H1 (cell line): Measurements from ENCODE around the gene BTAF1. TPM values are rescaled to one million over a fixed set of nuclear protein-coding genes. Genes with fewer than 3 reads are reported as not detected.

Experiments
- CTCF ChIA-PET: fragments of 300-600 bp; sonication (Branson Sonifier 250); formaldehyde crosslinking; loops from one replicate; lab custom pipeline; 2021; ENCODE audit not compliant: partially characterized antibody; lab: Charles Lee
- POLR2A ChIA-PET: fragments of 300-600 bp; sonication (Branson Sonifier 250); formaldehyde crosslinking; loops from one replicate; lab custom pipeline; 2021; ENCODE audit warnings: inconsistent platforms; ENCODE audit not compliant: partially characterized antibody; lab: Charles Lee
- DNase-seq, 2 experiments: peaks; one replicate each; pipeline versions ENCODE4 v3.0.0 to v3.0.0-alpha.2; 2010 to 2022; ENCODE audit warnings: low spot score in 2 of 2, low read depth in 1 of 2, mixed read lengths in 1 of 2
- FAIRE-seq: peaks from 2 replicates; lab custom pipeline; 2011; peaks lifted over from hg19 to GRCh38; lab: Jason Lieb, UNC
- H2AFZ ChIP-seq: 2 replicates; pipeline ENCODE4 v1.8.1; 2012; ENCODE audit warnings: low read length, inconsistent platforms
- H2AK5ac ChIP-seq: 2 replicates; pipeline ENCODE4 v1.6.1; 2013; ENCODE audit warnings: low read depth, low read length
- H2BK120ac ChIP-seq: replicated peaks from 2 replicates; pipeline ENCODE3; 2013; ENCODE audit warnings: low read depth, low read length, inconsistent platforms
- H2BK12ac ChIP-seq: 2 replicates; pipeline ENCODE4 v1.6.1; 2013; ENCODE audit warnings: low read depth, low read length
- H2BK15ac ChIP-seq: 2 replicates; pipeline ENCODE4 v1.6.1; 2013; ENCODE audit warnings: low read length
- H2BK20ac ChIP-seq: 2 replicates; pipeline ENCODE4 v1.6.1; 2013; ENCODE audit warnings: low read length
- H2BK5ac ChIP-seq: 2 replicates; pipeline ENCODE4 v1.6.1; 2013; ENCODE audit warnings: low read depth, low read length
- H3K14ac ChIP-seq: 2 replicates; pipeline ENCODE4 v1.6.1; 2013; ENCODE audit warnings: inconsistent platforms; ENCODE audit not compliant: insufficient read length
- H3K18ac ChIP-seq: 2 replicates; pipeline ENCODE4 v1.6.1; 2013; ENCODE audit warnings: low read length; ENCODE audit errors: extremely low read depth
- H3K23ac ChIP-seq: 2 replicates; pipeline ENCODE4 v1.6.1; 2013; ENCODE audit warnings: inconsistent platforms; ENCODE audit not compliant: insufficient read length
- H3K23me2 ChIP-seq: 2 replicates; pipeline ENCODE4 v1.6.1; 2013; ENCODE audit warnings: low read depth, low read length
- H3K27ac ChIP-seq: 2 replicates; pipeline ENCODE4 v1.6.1; 2011; ENCODE audit warnings: low read depth, low read length, inconsistent platforms
- H3K27me3 ChIP-seq, 4 experiments: replicated peaks in 1 of 4; 1 replicate in 1 of 4; 2 replicates in 3 of 4; pipeline versions ENCODE4 v1.6.1 to v1.8.1; 2011 to 2013; ENCODE audit warnings: low read length in 3 of 4, mild to moderate bottlenecking in 3 of 4, inconsistent platforms in 2 of 4, mixed read lengths in 2 of 4, moderate library complexity in 1 of 4; ENCODE audit not compliant: control insufficient read depth in 3 of 4, insufficient read depth in 3 of 4; ENCODE audit errors: extremely low read depth in 1 of 4
- H3K36me3 ChIP-seq, 4 experiments: 2 replicates each; pipeline versions ENCODE4 v1.6.1 to v1.8.1; 2011 to 2013; ENCODE audit warnings: mild to moderate bottlenecking in 4 of 4, low read length in 3 of 4, moderate library complexity in 2 of 4, control low read depth in 1 of 4, inconsistent platforms in 1 of 4; ENCODE audit not compliant: insufficient read depth in 4 of 4, control insufficient read depth in 2 of 4
- H3K4ac ChIP-seq: replicated peaks from 2 replicates; pipeline ENCODE3; 2013; ENCODE audit warnings: low read length, low read depth, mixed read lengths, inconsistent platforms; ENCODE audit not compliant: insufficient read length
- H3K4me1 ChIP-seq, 4 experiments: replicated peaks in 1 of 4; 1 replicate in 1 of 4; 2 replicates in 3 of 4; pipeline versions ENCODE4 v1.6.1 to v1.8.1; 2011 to 2013; ENCODE audit warnings: low read length in 3 of 4, inconsistent platforms in 2 of 4, mixed read lengths in 1 of 4; ENCODE audit not compliant: insufficient read depth in 4 of 4, control insufficient read depth in 3 of 4
- H3K4me2 ChIP-seq, 2 experiments: 2 replicates each; pipeline versions ENCODE4 v1.6.1 to v1.8.1; 2011 to 2013; ENCODE audit warnings: low read depth in 2 of 2, low read length in 2 of 2, control low read depth in 1 of 2, inconsistent platforms in 1 of 2, mild to moderate bottlenecking in 1 of 2; ENCODE audit not compliant: insufficient read depth in 1 of 2
- H3K4me3 ChIP-seq, 4 experiments: fragments of 200-600, 300-600 bp in 1 of 4; sonication (generic), shearing (Covaris generic), sonication (Bioruptor Twin) in 1 of 4; 2 replicates each; pipeline versions ENCODE4 v1.5.1 to v1.8.1; 2011 to 2016; ENCODE audit warnings: low read length in 4 of 4, low read depth in 3 of 4, control low read depth in 2 of 4, inconsistent platforms in 2 of 4, mild to moderate bottlenecking in 2 of 4, mixed read lengths in 1 of 4, moderate library complexity in 1 of 4; ENCODE audit not compliant: insufficient read depth in 2 of 4; ENCODE audit errors: extremely low read depth in 1 of 4
- H3K56ac ChIP-seq: replicated peaks from 2 replicates; pipeline ENCODE3; 2013; ENCODE audit warnings: low read depth, mild to moderate bottlenecking, mixed read lengths, low read length, inconsistent platforms; ENCODE audit not compliant: insufficient read length
- H3K79me1 ChIP-seq: 2 replicates; pipeline ENCODE4 v1.6.1; 2013; ENCODE audit warnings: low read depth, low read length, control low read depth
- H3K79me2 ChIP-seq, 2 experiments: 2 replicates each; pipeline versions ENCODE4 v1.6.1 to v1.8.1; 2012 to 2013; ENCODE audit warnings: low read length in 2 of 2, mild to moderate bottlenecking in 2 of 2, inconsistent platforms in 1 of 2; ENCODE audit not compliant: insufficient read depth in 2 of 2, control insufficient read depth in 1 of 2
- H3K9ac ChIP-seq, 4 experiments: replicated peaks in 1 of 4; 1 replicate in 1 of 4; 2 replicates in 3 of 4; pipeline versions ENCODE4 v1.6.1 to v1.8.1; 2011 to 2013; ENCODE audit warnings: low read depth in 3 of 4, low read length in 3 of 4, control low read depth in 2 of 4, mild to moderate bottlenecking in 2 of 4, moderate library complexity in 2 of 4, inconsistent platforms in 1 of 4; ENCODE audit errors: extremely low read depth in 1 of 4
- H3K9me3 ChIP-seq, 2 experiments: 2 replicates each; pipeline versions ENCODE4 v1.6.1 to v1.8.1; 2012 to 2013; ENCODE audit warnings: mild to moderate bottlenecking in 2 of 2, moderate library complexity in 2 of 2, control low read depth in 1 of 2, inconsistent platforms in 1 of 2, low read depth in 1 of 2, low read length in 1 of 2, mixed read lengths in 1 of 2; ENCODE audit not compliant: insufficient read depth in 2 of 2
- H4K20me1 ChIP-seq, 2 experiments: replicated peaks in 1 of 2; 2 replicates each; pipeline versions ENCODE3 to v1.8.1; 2011 to 2013; ENCODE audit warnings: inconsistent platforms in 2 of 2, low read length in 2 of 2, mild to moderate bottlenecking in 1 of 2; ENCODE audit not compliant: insufficient read depth in 2 of 2, control insufficient read depth in 1 of 2
- H4K5ac ChIP-seq: 2 replicates; pipeline ENCODE4 v1.6.1; 2013; ENCODE audit warnings: low read length, low read depth, mixed read lengths, inconsistent platforms; ENCODE audit not compliant: insufficient read length
- H4K8ac ChIP-seq: 2 replicates; pipeline ENCODE4 v1.8.0; 2013; ENCODE audit warnings: mild to moderate bottlenecking, moderate library complexity, low read length, inconsistent platforms; ENCODE audit not compliant: insufficient read depth; ENCODE audit errors: extremely low read depth
- H4K91ac ChIP-seq: replicated peaks from 2 replicates; pipeline ENCODE3; 2013; ENCODE audit warnings: low read length, mixed read lengths, inconsistent platforms; ENCODE audit not compliant: insufficient read length
- ASH2L ChIP-seq: fragments of 200-600, 300-600 bp; sonication (generic); IDR thresholded peaks from one replicate; pipeline ENCODE4 v1.7.1; 2017; ENCODE audit warnings: low read length
- E2F6 ChIP-seq: IDR thresholded peaks from 2 replicates; pipeline ENCODE4 v1.6.1; 2012; ENCODE audit warnings: inconsistent platforms
- GABPA ChIP-seq: IDR thresholded peaks from 2 replicates; pipeline ENCODE4 v1.6.1; 2011; ENCODE audit warnings: mild to moderate bottlenecking, low read length, moderate library complexity, borderline replicate concordance; ENCODE audit not compliant: insufficient read depth
- HDAC2 ChIP-seq, 2 experiments: fragments of 300-600 bp in 1 of 2; sonication (generic) in 1 of 2; IDR thresholded peaks; 2 replicates each; pipeline ENCODE4 v1.6.1; 2011 to 2012; ENCODE audit warnings: low read depth in 2 of 2, low read length in 2 of 2, mild to moderate bottlenecking in 2 of 2, moderate library complexity in 2 of 2, borderline replicate concordance in 1 of 2, inconsistent platforms in 1 of 2
- KDM1A ChIP-seq: fragments of 200-600, 300-600 bp; sonication (generic); IDR thresholded peaks from 2 replicates; pipeline ENCODE4 v1.7.1; 2016; ENCODE audit warnings: mild to moderate bottlenecking, low read length, borderline replicate concordance
- KDM4A ChIP-seq: IDR thresholded peaks from one replicate; pipeline ENCODE4 v1.7.1; 2012; ENCODE audit warnings: low read depth, mild to moderate bottlenecking, moderate library complexity, low read length, inconsistent platforms; ENCODE audit not compliant: severe bottlenecking
- MAX ChIP-seq: IDR thresholded peaks from 2 replicates; pipeline ENCODE4 v1.6.1; 2012; ENCODE audit warnings: inconsistent platforms
- SUZ12 ChIP-seq: fragments of 200-600 bp; sonication (generic); IDR thresholded peaks from 2 replicates; pipeline ENCODE4 v1.6.1; 2012; ENCODE audit warnings: mild to moderate bottlenecking, inconsistent platforms, low read length, moderate library complexity, mixed read lengths
- USF2 ChIP-seq: IDR thresholded peaks from 2 replicates; pipeline ENCODE4 v1.6.1; 2011; ENCODE audit warnings: low read length, improper control_type of control experiment
- WGBS, 2 experiments: shearing (Covaris generic) in 1 of 2; methylation state at CpG; one replicate each; pipeline versions ENCODE4 v1.1.6 to v1.1.7; 2013 to 2015; ENCODE audit warnings: low lambda C conversion rate in 2 of 2, mixed read lengths in 2 of 2, inconsistent platforms in 1 of 2, low coverage in 1 of 2, missing lambda C conversion rate in 1 of 2; ENCODE audit not compliant: insufficient replicate concordance in 2 of 2, insufficient coverage in 1 of 2, insufficient read length in 1 of 2; ENCODE audit errors: extremely low coverage in 1 of 2, missing lambda C conversion rate in 1 of 2; 5-methylcytosine and 5-hydroxymethylcytosine counted together
- polyA plus RNA-seq, 7 experiments: library from polyadenylated mRNA; depleted of rRNA in 3 of 7; stranded (reverse) in 5 of 7; unstranded in 2 of 7; fragments of >200 nt in 5 of 7; fragments of 200-250 nt in 2 of 7; gene quantifications; 1 replicate in 5 of 7; 2 replicates in 1 of 7; 4 replicates in 1 of 7; pipeline versions ENCODE4 v1.2.1 to v1.2.3, GENCODE V29; 2011 to 2013; ENCODE audit warnings: missing spikeins in 2 of 7, mixed read lengths in 2 of 7
- total RNA-seq: library from RNA; stranded (reverse); fragmentation: NEBNext Ultra II Directional; extraction: Animal tissue kit (Norgen Biotek cat#: 25700); gene quantifications from 2 replicates; pipeline ENCODE4 v1.2.1, GENCODE V29; 2021

Gene BTAF1
- total and polyA plus RNA-seq, 2 of the 8 experiments (the other 6 are each of a cell fraction or from before 2014, with no cell fraction given): 24.5 to 39.1 TPM

- CTCF ChIA-PET: no interaction called here
- peak in 1 of 2 experiments; percentile 72 for DNase-seq
- H3K4me3 ChIP-seq: peak overlapping the region; percentile 27 to 61 (median 56)
Measured at GRCh38 chr10:92045641-92046106, 122.1 kb downstream of the BTAF1 start.

More at GRCh38 chr10:92045641-92046106, 122.1 kb downstream of the BTAF1 start:
- WGBS, 2 experiments: 6% methylated on average over 24 of the region's 37 CpGs; no CpG with 5 or more reads in 1 of the 2 experiments
- Histone ChIP-seq H3K4ac (no peak overlapping the region), H3K4me1 (peaks cover 0 to 8% (median 3%) of the 10 kb centered on the region in 4 experiments; a peak in 6 of 7 replicates), H4K20me1 (no peaks in the 10 kb centered on the region), H3K56ac (no peak overlapping the region), H3K79me2 (no peaks in the 10 kb centered on the region), H4K8ac (peak overlapping the region; percentile 57; the same call in 1 of the 2 replicates), H3K23ac (no peak overlapping the region), H2BK120ac (no peak overlapping the region), H2AFZ (no peak overlapping the region; the same call in 1 of the 2 replicates), H3K9me3 (no peaks in the 10 kb centered on the region), H3K27ac (no peak overlapping the region), H3K14ac (no peak overlapping the region), H3K23me2 (peaks cover 2% of the 10 kb centered on the region; the same call in 1 of the 2 replicates), H3K9ac (no peak overlapping the region; a peak in 1 of 7 replicates), H2BK15ac (no peak overlapping the region), H3K4me2 (peak overlapping the region; percentile 60 to 81), H3K36me3 (no peaks in the 10 kb centered on the region), H2AK5ac (no peak overlapping the region), H2BK20ac (no peak overlapping the region), H3K27me3 (peaks cover 0 to 4% (median 0%) of the 10 kb centered on the region in 4 experiments; a peak in 3 of 7 replicates), H4K91ac (peak overlapping the region; percentile 37), H4K5ac (no peak overlapping the region), H2BK12ac (no peak overlapping the region), H3K79me1 (no peaks in the 10 kb centered on the region), H3K18ac (peak overlapping the region; percentile 41; the same call in 1 of the 2 replicates), H2BK5ac (no peak overlapping the region)
- TF ChIP-seq USF2 (no peak), KDM4A (peak; percentile 86), GABPA (no peak), E2F6 (peak; percentile 34; the same call in 1 of the 2 replicates), HDAC2 (IDR thresholded peaks at IDR 0.05; ENCODE audit: borderline replicate concordance in 1 of 2, low read depth in 2 of 2, low read length in 2 of 2) (no peak), MAX (peak; percentile 30), ASH2L (peak; percentile 75), KDM1A (no peak), SUZ12 (no peak; the same call in 1 of the 2 replicates)
- FAIRE-seq: no peak
- POLR2A ChIA-PET: no interaction called here
